HG02588 (cell line): ENCODE measurements around the gene SYCE3.
"Not testable (repeated sequence)": the region's sequence is repeated elsewhere in the genome, so short reads cannot be mapped to it uniquely, and the experiment has no call there.

Experiments used
- ATAC-seq: cut with Tn5 transposase; IDR thresholded peaks from one replicate; pipeline ENCODE4 v1.9.1; 2021; ENCODE audit warnings: mild to moderate bottlenecking, moderate library complexity; ENCODE audit not compliant: unreplicated experiment

The SYCE3 gene

GRCh38 chr22:50551160-50551752 lies 11.5 kb downstream of the SYCE3 start:
- no peak for ATAC-seq

DNA sequence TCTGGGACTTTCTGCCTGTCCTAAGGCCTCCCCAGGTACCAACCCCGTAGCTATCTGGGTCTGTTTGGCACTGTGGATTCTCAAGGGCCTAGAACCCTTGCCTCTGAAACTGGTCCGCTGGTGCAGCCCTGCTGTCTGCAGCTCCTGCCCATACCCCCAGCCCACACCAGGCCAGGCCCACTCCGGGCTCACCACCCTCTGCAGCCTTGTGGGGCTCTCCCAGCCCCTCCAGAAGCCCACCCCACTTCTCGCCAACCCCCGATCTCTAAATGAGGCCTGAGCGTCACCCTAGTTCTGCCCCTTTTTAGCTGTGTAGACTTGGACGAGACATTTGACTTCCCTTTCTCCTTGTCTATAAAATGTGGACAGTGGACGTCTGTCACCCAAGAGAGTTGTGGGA lies 12.3 kb downstream of the SYCE3 start:
- no peak for ATAC-seq

DNA sequence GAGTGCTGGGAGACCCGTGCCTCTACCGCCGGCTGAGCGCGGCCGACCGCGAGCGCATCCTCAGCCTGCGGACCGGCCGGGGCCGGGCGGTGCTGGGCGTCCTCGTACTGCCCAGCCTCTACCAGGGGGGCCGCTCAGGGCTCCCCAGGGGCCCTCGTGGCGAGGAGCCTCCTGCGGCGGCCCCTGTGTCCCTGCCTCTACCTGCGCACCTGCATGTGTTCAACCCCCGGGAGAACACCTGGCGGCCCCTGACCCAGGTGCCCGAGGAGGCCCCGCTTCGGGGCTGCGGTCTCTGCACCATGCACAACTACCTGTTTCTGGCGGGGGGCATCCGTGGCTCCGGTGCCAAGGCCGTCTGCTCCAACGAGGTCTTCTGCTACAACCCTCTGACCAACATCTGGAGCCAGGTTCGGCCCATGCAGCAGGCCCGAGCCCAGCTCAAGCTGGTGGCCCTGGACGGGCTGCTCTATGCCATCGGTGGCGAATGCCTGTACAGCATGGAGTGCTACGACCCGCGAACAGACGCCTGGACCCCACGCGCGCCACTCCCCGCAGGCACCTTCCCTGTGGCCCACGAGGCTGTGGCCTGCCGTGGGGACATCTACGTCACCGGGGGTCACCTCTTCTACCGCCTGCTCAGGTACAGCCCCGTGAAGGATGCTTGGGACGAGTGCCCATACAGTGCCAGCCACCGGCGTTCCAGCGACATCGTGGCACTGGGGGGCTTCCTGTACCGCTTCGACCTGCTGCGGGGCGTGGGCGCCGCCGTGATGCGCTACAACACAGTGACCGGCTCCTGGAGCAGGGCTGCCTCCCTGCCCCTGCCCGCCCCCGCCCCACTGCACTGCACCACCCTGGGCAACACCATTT lies 13.6 kb downstream of the SYCE3 start:
- no peak for ATAC-seq

GRCh38 chr22:50548040-50548920 lies 14.4 kb downstream of the SYCE3 start:
- ATAC-seq: no peak

DNA sequence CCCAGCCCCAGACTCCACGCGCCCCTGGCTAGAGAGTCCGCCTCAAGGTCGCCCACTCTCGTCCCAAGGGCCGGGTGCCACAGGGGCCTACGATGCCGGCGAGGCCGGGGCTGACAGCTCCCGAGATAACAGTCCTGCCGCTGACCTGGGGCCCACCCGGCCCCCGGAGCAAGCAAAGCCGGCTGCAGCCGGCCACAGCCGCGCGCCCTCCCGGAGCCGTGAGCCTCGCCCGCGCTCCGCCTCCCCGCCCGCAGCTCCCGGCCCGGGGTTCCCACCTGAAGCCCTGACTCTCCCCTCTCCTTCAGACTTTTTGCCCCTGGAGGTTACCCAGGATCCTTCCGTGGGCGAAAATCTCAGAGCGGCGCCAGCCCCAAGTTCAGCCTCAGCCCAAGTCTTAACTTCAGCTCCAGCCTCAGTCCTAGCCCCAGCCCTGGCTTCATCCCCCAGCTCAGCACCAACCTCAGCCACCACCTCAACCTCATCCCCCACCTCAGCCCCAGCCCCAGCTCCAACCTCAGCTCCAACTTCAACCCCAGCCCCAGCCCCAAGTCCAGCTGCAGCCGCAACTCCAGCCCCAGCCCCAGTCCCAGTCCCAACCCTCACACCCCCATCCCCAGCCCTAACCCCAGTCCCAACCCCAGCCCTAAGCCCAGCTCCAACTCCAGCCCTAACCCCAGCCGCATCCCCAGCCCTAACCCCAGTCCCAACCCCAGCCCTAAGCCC lies 15.3 kb downstream of the SYCE3 start:
- no peak for ATAC-seq

GRCh38 chr22:50546326-50547262 lies 16.1 kb downstream of the SYCE3 start:
- ATAC-seq: no peak

DNA sequence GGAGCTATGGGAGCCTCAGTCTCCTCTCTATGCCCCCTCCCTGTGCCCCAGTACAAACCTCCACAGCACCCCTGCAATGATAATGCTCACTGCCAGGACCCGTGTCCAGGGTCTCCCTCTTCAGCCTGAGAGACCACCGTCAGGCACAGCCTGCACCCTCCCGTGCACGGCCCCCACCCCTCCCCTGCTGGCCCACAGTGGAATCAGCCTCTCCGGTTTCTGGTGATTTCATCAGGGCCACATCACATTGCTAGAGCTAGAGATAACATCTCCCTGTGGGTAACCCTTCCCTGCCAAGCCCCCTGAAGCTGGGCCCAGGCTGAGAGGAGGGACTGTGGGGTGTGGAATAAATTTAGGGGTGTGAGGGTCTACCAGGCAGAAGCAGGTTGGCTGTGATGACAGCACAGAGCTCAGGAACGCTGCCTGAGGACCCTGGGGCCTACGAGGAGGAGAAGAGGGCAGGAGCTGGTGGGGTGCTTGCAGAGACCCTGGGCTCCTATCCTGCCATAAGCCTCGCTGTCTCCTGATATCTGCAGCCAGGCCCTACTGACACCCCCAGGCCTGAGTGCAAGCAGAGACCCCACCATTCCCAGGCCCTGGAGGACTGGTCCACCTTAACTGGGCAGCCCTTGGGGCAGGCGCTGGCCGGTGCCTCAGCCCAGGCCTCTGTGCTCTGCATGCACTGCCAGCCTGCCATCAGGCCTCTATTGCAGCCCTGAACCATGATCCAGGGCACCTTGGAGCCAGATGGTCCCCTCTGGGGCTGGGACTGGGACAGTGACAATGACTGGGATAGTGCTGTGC lies 17.0 kb downstream of the SYCE3 start, which contains the start of gene KLHDC7B:
Gene KLHDC7B, plus strand, starts transcription at position 378 of the 804 bp plus-strand sequence. Its CDS starts 345 bp downstream, at position 723.
- no peak for ATAC-seq

DNA sequence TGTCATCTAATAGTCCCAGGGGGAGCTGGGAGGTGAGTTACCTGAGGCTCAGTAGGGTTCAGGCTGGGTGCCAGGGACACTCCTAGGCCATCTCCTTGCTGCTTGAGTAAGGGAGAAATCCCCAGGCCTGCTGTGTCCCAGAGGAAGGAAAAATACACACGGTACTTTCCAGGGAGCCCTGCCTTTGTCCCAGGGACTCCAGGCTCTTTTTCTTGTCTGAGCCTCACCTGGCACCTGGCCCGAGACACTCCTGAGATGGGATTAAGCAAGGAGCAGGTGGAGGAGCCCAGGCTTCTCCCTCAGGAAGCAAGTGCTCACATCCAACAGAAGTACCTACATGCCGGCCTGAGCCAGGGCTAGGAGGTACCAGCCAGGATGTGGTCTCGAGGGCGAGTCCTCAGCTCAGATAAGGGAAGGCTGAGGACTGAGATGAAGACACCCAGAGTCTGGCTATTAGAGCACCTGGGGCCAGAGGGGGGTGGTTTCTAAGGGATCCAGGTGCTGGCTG lies 17.9 kb downstream of the SYCE3 start:
- ATAC-seq: no peak

GRCh38 chr22:50544078-50544745 lies 18.5 kb downstream of the SYCE3 start:
- ATAC-seq: no peak

DNA sequence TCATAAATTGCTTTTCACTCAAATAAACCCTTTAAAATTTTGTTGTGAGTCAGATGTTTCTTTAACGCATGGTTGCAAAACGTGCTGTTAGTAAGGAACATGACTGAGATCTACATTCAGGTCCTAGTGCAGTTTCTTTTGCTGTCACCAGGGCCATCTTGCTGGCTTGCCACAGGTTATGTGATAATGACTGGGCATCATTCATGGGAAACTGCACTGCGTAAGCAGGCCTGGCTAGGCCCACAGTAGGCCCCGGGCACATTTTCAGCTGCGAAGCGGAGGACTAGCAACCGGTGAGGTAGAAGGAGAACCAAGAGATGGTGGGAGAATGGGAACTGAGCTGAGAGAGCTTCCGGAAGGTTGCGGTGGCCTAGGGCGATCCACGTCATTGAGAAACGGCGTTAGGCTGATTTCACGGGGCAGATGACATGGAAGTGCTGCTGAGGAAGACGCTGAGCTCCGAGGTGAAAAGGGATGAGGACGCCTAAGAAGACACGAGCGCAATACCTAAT lies 20.2 kb downstream of the SYCE3 start:
- no peak for ATAC-seq

- not testable (repeated sequence) for ATAC-seq
Measured at GRCh38 chr22:50541667-50542026, 21.1 kb downstream of the SYCE3 start.

DNA sequence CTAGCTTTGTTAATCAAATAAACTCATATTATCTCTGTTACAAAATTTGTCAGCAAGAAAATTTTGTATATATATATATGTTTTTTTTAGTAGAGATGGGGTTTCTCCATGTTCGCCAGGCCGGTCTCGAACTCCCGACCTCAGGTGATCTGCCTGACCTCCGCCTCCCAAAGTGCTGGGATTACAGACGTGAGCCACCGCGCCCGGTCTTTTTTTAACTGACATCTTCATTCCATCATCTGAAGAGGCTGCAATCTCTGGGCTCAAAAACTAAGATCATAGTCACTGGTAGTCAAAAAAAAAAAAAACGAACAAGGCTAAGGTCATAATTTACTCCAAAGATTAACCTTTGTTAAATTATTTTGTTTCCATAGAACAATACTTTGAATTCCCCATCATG lies 22.3 kb downstream of the SYCE3 start:
- no peak for ATAC-seq

DNA sequence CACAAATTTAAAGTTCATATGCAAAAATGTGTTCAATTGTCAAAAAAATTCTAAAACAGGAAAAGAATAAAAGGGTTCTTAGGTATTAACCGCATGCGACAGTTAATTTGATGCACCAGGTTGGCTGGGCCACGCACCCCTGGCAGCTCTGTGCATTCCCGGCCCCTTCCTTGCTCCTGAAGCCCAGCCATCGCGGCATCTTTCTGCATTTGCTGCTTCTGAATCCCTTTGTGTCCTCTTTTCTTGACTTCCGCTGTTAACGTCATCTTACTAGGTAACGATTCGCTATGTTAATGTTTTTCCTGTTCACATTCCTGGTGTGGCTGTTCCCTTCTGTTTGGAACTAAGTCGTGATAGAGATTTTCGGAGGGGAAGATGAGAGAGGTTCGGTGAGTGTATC lies 25.0 kb downstream of the SYCE3 start:
- no peak for ATAC-seq

- no peak for ATAC-seq
Measured at GRCh38 chr22:50536226-50536625, 26.5 kb downstream of the SYCE3 start.

DNA sequence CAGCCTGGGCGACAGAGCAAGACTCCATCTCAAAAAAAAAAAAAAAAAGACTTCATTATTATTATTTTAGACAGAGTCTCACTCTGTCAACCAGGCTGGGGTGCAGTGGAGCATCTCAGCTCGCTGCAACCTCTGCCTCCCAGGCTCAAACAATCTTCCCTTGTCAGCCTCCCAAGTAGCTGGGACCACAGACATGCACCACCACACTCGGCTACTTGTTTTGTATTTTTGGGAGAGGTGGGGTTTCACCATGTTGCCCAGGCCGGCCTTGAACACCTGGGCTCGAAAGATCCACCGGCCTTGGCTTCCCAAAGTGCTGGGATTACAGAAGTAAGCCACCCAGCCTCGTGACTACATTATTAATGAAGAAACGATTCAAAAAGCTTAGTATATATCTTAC lies 27.6 kb downstream of the SYCE3 start:
- no peak for ATAC-seq

- not testable (repeated sequence) for ATAC-seq
Measured at GRCh38 chr22:50533856-50534711, 28.6 kb downstream of the SYCE3 start.
